Adrenal gland (tissue), 12 donors: ENCODE measurements around the gene SELENOT. TPM values are rescaled to one million over a fixed set of nuclear protein-coding genes. Genes with fewer than 3 reads are reported as not detected.
"Not testable (repeated sequence)": the region's sequence is repeated elsewhere in the genome, so short reads cannot be mapped to it uniquely, and the experiment has no call there.

Source experiments
- DNase-seq, 7 donors: peaks; one replicate each; pipeline ENCODE4 v3.0.0-alpha.2; 2019 to 2020
- H3K27ac ChIP-seq, 5 donors: fragments of 200-600 bp; sonication (generic) in 4 of 5; 1 replicate in 3 of 5; 2 replicates in 2 of 5; pipeline versions ENCODE4 v1.5.1 to v1.8.0; 2016 to 2020; ENCODE audit warnings: mild to moderate bottlenecking in 1 of 5
- H3K27me3 ChIP-seq: fragments of 200-600 bp; 2 replicates; pipeline ENCODE4 v1.8.0; 2021
- H3K36me3 ChIP-seq, 2 donors: fragments of 200-600 bp; replicated peaks in 1 of 2; 1 replicate in 1 of 2; 2 replicates in 1 of 2; pipeline versions ENCODE4 v1.5.1 to v1.8.0; 2018 to 2022
- H3K4me1 ChIP-seq, 2 donors: fragments of 200-600 bp; replicated peaks in 1 of 2; 1 replicate in 1 of 2; 2 replicates in 1 of 2; pipeline versions ENCODE4 v1.5.1 to v1.8.0; 2018 to 2021
- H3K4me3 ChIP-seq, 4 donors: fragments of 200-600 bp; sonication (generic) in 3 of 4; one replicate each; pipeline ENCODE4 v1.5.1; 2016 to 2018
- H3K9me3 ChIP-seq, 3 donors: fragments of 200-600 bp; sonication (generic) in 1 of 3; replicated peaks in 1 of 3; 1 replicate in 2 of 3; 2 replicates in 1 of 3; pipeline versions ENCODE4 v1.5.1 to v1.8.0; 2016 to 2021
- POLR2A ChIP-seq, 2 donors: fragments of 450-650 bp; IDR thresholded peaks; one replicate each; pipeline ENCODE4 v1.6.1; 2017; ENCODE audit warnings: antibody characterized with exemption in 2 of 2, mild to moderate bottlenecking in 2 of 2, moderate library complexity in 1 of 2
- WGBS, 4 donors: extraction: QIAGEN DNeasy Blood & Tissue Kit in 2 of 4; methylation state at CpG; one replicate each; pipeline versions ENCODE4 v1.1.5 to v1.1.7; 2013 to 2017; 5-methylcytosine and 5-hydroxymethylcytosine counted together
- intact Hi-C, 2 donors: fragments of 100-400 bp; cut with DNase I; formaldehyde crosslinking; loops; one replicate each; pipeline versions ENCODE4 v1.14.1 to v1.15.0; 2022 to 2023
- polyA plus RNA-seq, 3 donors: library from polyadenylated mRNA; stranded (reverse); fragments of 200-250 nt in 2 of 3; fragments of 350-450 nt in 1 of 3; fragmentation: Illumina TruSeq in 1 of 3; extraction: RNeasy Lipid Tissue Mini Kit (QIAGEN cat#74804) in 1 of 3; gene quantifications; one replicate each; pipeline ENCODE4 v1.2.3, GENCODE V29; 2013 to 2014
- total RNA-seq, 9 donors: library from RNA; depleted of rRNA in 4 of 9; stranded (reverse); fragments of >200 nt in 4 of 9; fragments of 120-200 nt in 1 of 9; fragmentation: NEBNext Ultra II Directional in 1 of 9; extraction: Animal tissue kit (Norgen Biotek cat#: 25700) in 1 of 9; gene quantifications; one replicate each; pipeline versions ENCODE4 v1.1.0 to v1.2.4, GENCODE V29; 2013 to 2023
- TF ChIP-seq, protein P1 (sequence below), 6 experiments: fragments of 450-650 bp in 4 of 6; fragments of 200-600 bp in 2 of 6; sonication (generic) in 1 of 6; IDR thresholded peaks; 1 replicate in 5 of 6; 2 replicates in 1 of 6; pipeline versions ENCODE4 v1.5.1 to v1.8.0; 2016 to 2021; ENCODE audit warnings: antibody characterized with exemption in 6 of 6, mild to moderate bottlenecking in 2 of 6, moderate library complexity in 1 of 6
- donor health status: healthy with polysubstance abuse.
- donor health status: Bipolar disorder and iron deficiency.
- donor health status: DM: yes; HTN: yes; CAD: no.
- donor health status: DM: no; HTN: no; CAD: no.
- donor health status: DM: no; HTN: no; CAD: no.
- donor health status: DM: yes; HTN: yes; CAD: no.

The SELENOT gene
- total and polyA plus RNA-seq, 12 donors, result 19.4 to 323 (median 151) TPM

- no peaks in the 10 kb centered on the region for H3K27me3 ChIP-seq
- WGBS, 4 donors, result 64 to 78% (median 69%) methylated on average over 2 of the region's 2 CpGs
- H3K36me3 ChIP-seq, result peaks cover 0 to 6% of the 10 kb centered on the region in 2 donors
- H3K27ac ChIP-seq, result peak overlapping the region in 1 of 5 donors; percentile 2
- DNase-seq, result peak in 1 of 7 donors; percentile 27
- no peak overlapping the region for H3K4me3 ChIP-seq
- H3K4me1 ChIP-seq, result peaks cover 5 to 41% of the 10 kb centered on the region in 2 donors
- intact Hi-C loops, result no loop called here
- TF ChIP-seq POLR2A (IDR thresholded peaks at IDR 0.05), result no peak
- TF ChIP-seq, protein P1, sequence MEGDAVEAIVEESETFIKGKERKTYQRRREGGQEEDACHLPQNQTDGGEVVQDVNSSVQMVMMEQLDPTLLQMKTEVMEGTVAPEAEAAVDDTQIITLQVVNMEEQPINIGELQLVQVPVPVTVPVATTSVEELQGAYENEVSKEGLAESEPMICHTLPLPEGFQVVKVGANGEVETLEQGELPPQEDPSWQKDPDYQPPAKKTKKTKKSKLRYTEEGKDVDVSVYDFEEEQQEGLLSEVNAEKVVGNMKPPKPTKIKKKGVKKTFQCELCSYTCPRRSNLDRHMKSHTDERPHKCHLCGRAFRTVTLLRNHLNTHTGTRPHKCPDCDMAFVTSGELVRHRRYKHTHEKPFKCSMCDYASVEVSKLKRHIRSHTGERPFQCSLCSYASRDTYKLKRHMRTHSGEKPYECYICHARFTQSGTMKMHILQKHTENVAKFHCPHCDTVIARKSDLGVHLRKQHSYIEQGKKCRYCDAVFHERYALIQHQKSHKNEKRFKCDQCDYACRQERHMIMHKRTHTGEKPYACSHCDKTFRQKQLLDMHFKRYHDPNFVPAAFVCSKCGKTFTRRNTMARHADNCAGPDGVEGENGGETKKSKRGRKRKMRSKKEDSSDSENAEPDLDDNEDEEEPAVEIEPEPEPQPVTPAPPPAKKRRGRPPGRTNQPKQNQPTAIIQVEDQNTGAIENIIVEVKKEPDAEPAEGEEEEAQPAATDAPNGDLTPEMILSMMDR (IDR thresholded peaks at IDR 0.05), result no peak
- H3K9me3 ChIP-seq, result no peaks in the 10 kb centered on the region
Observed at GRCh38 chr3:150613034-150613433, 9.9 kb downstream of the SELENOT start.

DNA sequence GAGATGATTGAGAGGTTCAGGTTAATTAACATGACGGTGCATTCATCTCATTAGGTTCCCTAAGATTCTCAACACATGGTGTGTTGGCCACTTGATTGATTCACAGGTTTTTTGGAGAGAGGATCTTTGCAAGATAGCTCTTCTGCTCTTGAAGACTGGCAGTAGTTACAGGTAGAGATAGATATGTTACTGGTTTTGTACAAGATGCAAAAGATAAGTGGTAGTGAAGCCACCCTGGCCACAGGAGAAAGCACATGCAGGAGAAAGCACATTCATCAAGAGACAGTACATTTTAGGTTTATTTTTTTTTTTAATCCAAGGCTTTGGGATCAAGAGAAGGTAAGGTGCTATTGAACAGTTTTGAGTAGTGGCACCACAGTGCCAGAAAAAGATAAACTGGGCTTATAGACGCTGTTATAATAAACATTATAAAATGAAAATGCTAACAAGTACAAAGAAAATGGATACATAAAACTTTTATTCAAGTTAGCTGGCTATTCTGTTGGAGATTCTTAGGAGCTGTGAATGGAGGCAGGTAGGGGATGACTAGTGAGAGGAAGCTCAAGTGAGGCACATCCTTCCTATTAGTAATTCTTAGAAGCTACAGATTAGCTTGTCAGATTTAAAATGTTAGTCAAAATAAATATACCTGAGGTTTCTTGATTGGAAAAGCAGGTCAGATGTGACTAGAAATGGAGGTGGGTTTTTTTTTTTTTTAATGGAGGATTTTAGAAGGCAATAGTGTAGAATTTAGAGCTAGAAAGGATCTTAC lies 10.8 kb downstream of the SELENOT start:
- no peak for TF ChIP-seq POLR2A (IDR thresholded peaks at IDR 0.05)
- TF ChIP-seq, protein P1 (IDR thresholded peaks at IDR 0.05), result no peak
- H3K36me3 ChIP-seq, result peaks cover 0 to 10% of the 10 kb centered on the region in 2 donors
- no peaks in the 10 kb centered on the region for H3K27me3 ChIP-seq
- H3K4me1 ChIP-seq, result peaks cover 5 to 33% of the 10 kb centered on the region in 2 donors
- H3K4me3 ChIP-seq, result no peak overlapping the region
- DNase-seq, result no peak
- H3K27ac ChIP-seq, result no peak overlapping the region
- H3K9me3 ChIP-seq, result no peaks in the 10 kb centered on the region
- intact Hi-C loops, result no loop called here
- 95 to 98% (median 97%) methylated on average over 2 of the region's 2 CpGs for WGBS, 4 donors

DNA sequence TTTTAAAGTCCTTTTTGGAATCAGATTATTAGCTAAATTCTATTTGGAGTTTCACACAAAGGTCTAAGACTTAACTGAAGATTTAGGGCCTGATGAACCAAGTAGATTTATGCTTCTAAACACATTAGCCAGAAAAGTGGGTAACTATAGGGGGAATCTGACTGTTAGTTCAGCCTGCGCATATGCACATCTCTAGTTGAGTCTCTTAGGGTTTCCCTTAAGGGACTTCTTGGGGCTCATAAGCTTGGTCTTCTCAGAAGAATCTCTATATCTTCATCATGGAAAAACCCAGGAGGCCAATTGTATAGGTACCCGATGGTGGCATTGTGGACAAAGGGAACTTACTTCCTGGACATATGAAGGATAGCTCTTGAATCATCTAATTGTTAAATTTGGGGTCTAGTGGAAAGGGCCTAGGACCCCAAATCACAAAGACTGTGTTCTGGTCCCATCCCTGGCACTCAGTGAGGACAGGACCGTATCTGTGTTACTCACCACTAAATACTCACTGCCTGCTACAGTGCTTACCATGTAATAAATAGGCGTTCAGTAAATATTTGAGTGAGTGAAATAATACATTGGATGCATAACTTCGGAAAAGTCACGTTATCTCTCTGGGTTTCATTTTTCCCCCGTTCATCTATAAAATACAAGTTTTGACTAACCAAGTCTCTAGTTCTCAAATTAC lies 17.0 kb downstream of the SELENOT start:
- Histone ChIP-seq H3K4me1 (peaks cover 0 to 13% of the 10 kb centered on the region in 2 donors), H3K27me3 (no peaks in the 10 kb centered on the region), H3K27ac (no peak overlapping the region), H3K4me3 (no peak overlapping the region), H3K9me3 (peaks cover 0 to 4% (median 0%) of the 10 kb centered on the region in 3 donors), H3K36me3 (peaks cover 0 to 14% of the 10 kb centered on the region in 2 donors)
- 90 to 94% (median 93%) methylated on average over 7 of the region's 7 CpGs for WGBS, 4 donors
- intact Hi-C loops, result loop anchor here in 1 of 2 donors (10.0 kb wide), 1 partner anchor 75 kb away; no protein-coding TSS in a partner anchor
- no peak for DNase-seq
- TF ChIP-seq POLR2A (IDR thresholded peaks at IDR 0.05), result no peak
- TF ChIP-seq, protein P1 (IDR thresholded peaks at IDR 0.05), result no peak

DNA sequence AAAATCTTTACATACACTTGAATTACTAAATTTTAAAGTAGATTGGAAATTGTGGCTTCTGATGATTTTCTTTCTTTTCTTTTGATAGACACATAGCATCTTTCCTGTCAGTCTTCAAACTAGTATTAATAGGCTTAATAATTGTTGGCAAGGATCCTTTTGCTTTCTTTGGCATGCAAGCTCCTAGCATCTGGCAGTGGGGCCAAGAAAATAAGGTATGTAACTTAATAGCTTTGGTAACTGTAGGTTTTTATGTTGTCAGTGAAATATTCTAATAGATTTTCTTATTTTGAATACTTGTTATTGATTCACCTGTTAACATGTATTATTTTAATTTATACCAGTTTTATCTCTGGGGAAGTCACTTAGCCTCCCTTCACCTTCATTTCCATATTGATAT lies 19.8 kb downstream of the SELENOT start:
- Histone ChIP-seq H3K4me1 (peaks cover 0 to 13% of the 10 kb centered on the region in 2 donors), H3K36me3 (peaks cover 0 to 42% of the 10 kb centered on the region in 2 donors)
- not testable (repeated sequence) for H3K27ac ChIP-seq, H3K27me3 ChIP-seq, H3K9me3 ChIP-seq, H3K4me3 ChIP-seq, DNase-seq
- intact Hi-C loops, result loop anchor here in 1 of 2 donors (10.0 kb wide), 1 partner anchor 72 kb away; no protein-coding TSS in a partner anchor
